Vagina (tissue), 2 donors: Measurements from ENCODE around the gene C1QTNF1. TPM values are rescaled to one million over a fixed set of nuclear protein-coding genes. Genes with fewer than 3 reads are reported as not detected.

Experiments used
- DNase-seq, 2 donors: peaks; one replicate each; pipeline ENCODE4 v3.0.0-alpha.2; 2017; ENCODE audit errors: extremely low spot score in 2 of 2
- H3K27ac ChIP-seq: fragments of 200-600 bp; sonication (generic); one replicate; pipeline ENCODE4 v1.5.1; 2019
- H3K27me3 ChIP-seq: fragments of 200-600 bp; sonication (generic); one replicate; pipeline ENCODE4 v1.5.1; 2019
- H3K36me3 ChIP-seq, 2 donors: fragments of 200-600 bp; sonication (generic); one replicate each; pipeline ENCODE4 v1.5.1; 2017 to 2019
- H3K4me1 ChIP-seq: fragments of 200-600 bp; sonication (generic); one replicate; pipeline ENCODE4 v1.5.1; 2019
- H3K4me3 ChIP-seq, 2 donors: fragments of 200-600 bp; sonication (generic); 1 replicate in 1 of 2; 2 replicates in 1 of 2; pipeline ENCODE4 v1.5.1; 2016 to 2019
- H3K9me3 ChIP-seq: fragments of 200-600 bp; sonication (generic); one replicate; pipeline ENCODE4 v1.5.1; 2019
- POLR2A ChIP-seq, 2 donors: fragments of 450-650 bp; IDR thresholded peaks; one replicate each; pipeline ENCODE4 v1.6.1; 2017; ENCODE audit warnings: antibody characterized with exemption in 2 of 2, mild to moderate bottlenecking in 2 of 2, moderate library complexity in 2 of 2
- POLR2AphosphoS5 ChIP-seq, 2 donors: sonication (generic); formaldehyde crosslinking; IDR thresholded peaks; one replicate each; pipeline ENCODE4 v1.9.0; 2017; ENCODE audit warnings: antibody characterized with exemption in 2 of 2, mild to moderate bottlenecking in 2 of 2, low read depth in 1 of 2; ENCODE audit not compliant: insufficient read depth in 1 of 2
- intact Hi-C: fragments of 100-400 bp; cut with DNase I; formaldehyde crosslinking; loops from one replicate; pipeline ENCODE4 v1.15.1; 2023
- total RNA-seq: library from RNA; depleted of rRNA; stranded (reverse); fragments of >200 nt; gene quantifications from one replicate; pipeline ENCODE4 v1.2.3, GENCODE V29; 2016
- TF ChIP-seq, protein P1 (sequence below), 3 experiments: fragments of 450-650 bp in 2 of 3; fragments of 200-600 bp in 1 of 3; sonication (generic) in 1 of 3; IDR thresholded peaks; one replicate each; pipeline ENCODE4 v1.5.1; 2017 to 2019; ENCODE audit warnings: antibody characterized with exemption in 3 of 3, mild to moderate bottlenecking in 2 of 3, moderate library complexity in 2 of 3

Gene C1QTNF1
- total RNA-seq, 1 donor from 2014 or later, result 30.7 TPM

DNA sequence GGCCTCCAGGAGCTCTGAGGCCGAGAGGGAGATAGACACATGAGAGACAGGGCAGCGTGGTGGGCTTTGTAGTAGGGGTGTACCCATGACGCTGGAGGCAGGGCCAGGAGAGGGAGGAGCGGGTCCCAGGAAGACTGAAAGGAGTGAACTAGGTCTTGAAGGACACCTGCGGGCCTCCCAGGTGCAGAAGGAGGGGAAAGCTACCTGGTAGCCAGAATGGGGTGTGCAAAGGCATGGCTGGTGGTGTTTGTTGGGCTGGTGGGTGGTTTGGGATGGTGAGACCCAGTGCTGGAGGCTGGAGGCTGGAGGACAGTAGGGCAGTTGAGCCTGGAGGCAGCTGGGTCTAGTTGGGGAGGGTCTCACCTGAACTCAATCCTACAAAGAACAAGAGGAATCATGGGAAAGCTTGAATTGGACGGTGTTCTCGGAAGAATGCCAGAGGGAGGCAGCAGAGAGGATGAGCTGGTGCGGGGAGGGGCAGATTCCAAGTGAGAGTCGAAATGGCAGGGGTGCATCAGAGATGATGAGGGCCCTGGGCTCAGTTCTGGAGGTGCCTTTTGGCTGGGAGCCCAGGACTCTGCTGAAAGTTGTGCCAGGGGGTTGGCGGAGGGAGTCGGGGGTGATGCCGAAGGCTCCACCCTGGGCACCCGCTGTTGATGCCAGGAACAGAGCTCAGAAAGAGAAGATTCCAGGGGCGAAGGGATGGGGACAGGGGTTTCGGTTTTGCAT, 21.2 kb downstream of the C1QTNF1 start:
- Histone ChIP-seq H3K9me3 (no peaks in the 10 kb centered on the region), H3K27me3 (no peaks in the 10 kb centered on the region), H3K4me3 (no peak overlapping the region), H3K36me3 (no peaks in the 10 kb centered on the region), H3K4me1 (peaks cover 20% of the 10 kb centered on the region), H3K27ac (peak overlapping the region; percentile 68)
- TF ChIP-seq, protein P1, sequence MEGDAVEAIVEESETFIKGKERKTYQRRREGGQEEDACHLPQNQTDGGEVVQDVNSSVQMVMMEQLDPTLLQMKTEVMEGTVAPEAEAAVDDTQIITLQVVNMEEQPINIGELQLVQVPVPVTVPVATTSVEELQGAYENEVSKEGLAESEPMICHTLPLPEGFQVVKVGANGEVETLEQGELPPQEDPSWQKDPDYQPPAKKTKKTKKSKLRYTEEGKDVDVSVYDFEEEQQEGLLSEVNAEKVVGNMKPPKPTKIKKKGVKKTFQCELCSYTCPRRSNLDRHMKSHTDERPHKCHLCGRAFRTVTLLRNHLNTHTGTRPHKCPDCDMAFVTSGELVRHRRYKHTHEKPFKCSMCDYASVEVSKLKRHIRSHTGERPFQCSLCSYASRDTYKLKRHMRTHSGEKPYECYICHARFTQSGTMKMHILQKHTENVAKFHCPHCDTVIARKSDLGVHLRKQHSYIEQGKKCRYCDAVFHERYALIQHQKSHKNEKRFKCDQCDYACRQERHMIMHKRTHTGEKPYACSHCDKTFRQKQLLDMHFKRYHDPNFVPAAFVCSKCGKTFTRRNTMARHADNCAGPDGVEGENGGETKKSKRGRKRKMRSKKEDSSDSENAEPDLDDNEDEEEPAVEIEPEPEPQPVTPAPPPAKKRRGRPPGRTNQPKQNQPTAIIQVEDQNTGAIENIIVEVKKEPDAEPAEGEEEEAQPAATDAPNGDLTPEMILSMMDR (IDR thresholded peaks at IDR 0.05), result no peak
- no peak for TF ChIP-seq POLR2A (IDR thresholded peaks at IDR 0.05)
- no peak for TF ChIP-seq POLR2AphosphoS5 (IDR thresholded peaks at IDR 0.05; ENCODE audit: insufficient read depth in 1 of 2, low read depth in 1 of 2)
- intact Hi-C loops, result loop anchor here (5.0 kb wide), 1 partner anchor 37 kb away; no protein-coding TSS in a partner anchor
- DNase-seq, result no peak

DNA sequence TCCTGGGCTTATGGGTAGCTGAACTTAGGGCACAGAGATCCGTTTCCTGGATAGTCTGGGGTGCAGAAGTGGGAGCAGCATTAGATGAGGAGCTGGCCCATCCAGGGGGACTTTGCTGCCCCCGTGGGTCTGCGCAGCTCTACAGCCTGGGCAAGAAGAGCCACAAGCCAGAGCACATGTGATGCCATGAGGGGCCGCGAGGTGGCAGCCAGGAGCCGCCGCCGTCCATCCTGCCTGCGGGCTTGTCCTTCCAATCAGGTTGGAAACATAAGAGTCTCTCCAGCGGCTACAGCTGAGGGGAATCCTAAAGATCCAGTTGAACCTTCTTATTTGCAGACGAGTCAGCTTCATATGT, 21.9 kb downstream of the C1QTNF1 start:
- TF ChIP-seq POLR2AphosphoS5 (IDR thresholded peaks at IDR 0.05; ENCODE audit: insufficient read depth in 1 of 2, low read depth in 1 of 2) (no peak), POLR2A (IDR thresholded peaks at IDR 0.05) (no peak)
- TF ChIP-seq, protein P1 (IDR thresholded peaks at IDR 0.05), result peak; percentile 68 to 83 (median 81)
- Histone ChIP-seq H3K36me3 (no peaks in the 10 kb centered on the region), H3K27ac (peak overlapping the region; percentile 68), H3K9me3 (no peaks in the 10 kb centered on the region), H3K4me1 (peaks cover 20% of the 10 kb centered on the region), H3K4me3 (no peak overlapping the region), H3K27me3 (no peaks in the 10 kb centered on the region)
- no peak for DNase-seq
- intact Hi-C loops, result loop anchor here (5.0 kb wide), 1 partner anchor 36 kb away; no protein-coding TSS in a partner anchor

DNA sequence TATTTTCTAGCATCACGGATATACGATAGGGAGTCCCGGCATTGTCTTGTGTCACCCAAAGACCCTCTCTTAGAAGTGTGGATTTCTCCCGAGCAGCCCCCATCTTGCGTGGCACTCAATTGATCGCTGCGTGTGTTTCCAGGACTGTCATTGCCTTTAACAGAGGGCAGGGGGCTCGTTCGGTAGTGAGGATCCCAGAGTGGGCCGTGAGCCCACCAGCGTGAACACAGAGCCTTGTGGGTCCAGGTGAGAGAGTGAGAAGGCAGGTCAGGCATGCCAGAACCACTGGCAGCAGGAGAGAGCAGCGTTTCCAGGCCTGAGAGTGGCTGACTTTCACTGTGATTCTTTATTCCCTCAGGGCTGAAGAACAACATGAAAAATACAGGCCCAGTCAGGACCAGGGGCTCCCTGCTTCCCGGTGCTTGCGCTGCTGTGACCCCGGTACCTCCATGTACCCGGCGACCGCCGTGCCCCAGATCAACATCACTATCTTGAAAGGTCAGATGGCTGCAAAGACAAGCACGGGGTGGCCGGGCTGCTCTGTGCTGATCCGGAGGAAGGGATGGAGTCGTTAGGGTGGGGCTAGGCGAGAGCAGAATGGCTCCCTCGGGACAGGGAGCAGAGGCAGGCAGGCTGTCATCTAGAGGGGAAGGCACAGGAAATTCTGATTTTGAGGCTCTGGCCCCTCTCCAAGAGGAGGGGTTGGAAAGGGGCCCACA, 22.4 kb downstream of the C1QTNF1 start:
- intact Hi-C loops, result loop anchor here (5.0 kb wide), 1 partner anchor 36 kb away; no protein-coding TSS in a partner anchor
- no peak overlapping the region for H3K4me3 ChIP-seq

DNA sequence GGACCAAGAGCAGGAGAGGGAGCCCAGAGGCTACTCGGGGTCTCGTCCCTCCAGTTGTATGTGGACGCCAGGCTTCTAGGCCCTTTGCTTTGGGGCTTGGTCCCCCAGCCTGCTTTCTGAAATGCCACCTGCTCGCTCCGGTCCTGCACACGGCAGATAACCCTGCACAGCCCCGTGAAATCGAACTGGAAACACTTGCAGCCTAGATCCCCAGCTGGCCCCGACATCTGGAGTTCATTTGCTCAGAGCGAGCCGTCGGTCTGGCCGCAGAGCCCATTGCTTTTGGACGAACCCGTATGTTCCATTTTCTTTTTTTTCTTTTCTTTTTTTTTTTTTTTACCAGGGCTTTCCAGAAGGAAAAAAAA, 22.9 kb downstream of the C1QTNF1 start:
- DNase-seq, result no peak
- Histone ChIP-seq H3K4me3 (no peak overlapping the region), H3K36me3 (no peaks in the 10 kb centered on the region), H3K9me3 (no peaks in the 10 kb centered on the region), H3K27me3 (no peaks in the 10 kb centered on the region), H3K4me1 (peaks cover 20% of the 10 kb centered on the region), H3K27ac (peak overlapping the region; percentile 68)
- intact Hi-C loops, result loop anchor here (5.0 kb wide), 1 partner anchor 35 kb away; no protein-coding TSS in a partner anchor
- TF ChIP-seq, protein P1 (IDR thresholded peaks at IDR 0.05), result no peak
- peak in 1 of 2 donors; percentile 20 for TF ChIP-seq POLR2AphosphoS5 (IDR thresholded peaks at IDR 0.05; ENCODE audit: insufficient read depth in 1 of 2, low read depth in 1 of 2)

More for the DNA sequence above, 22.4 kb downstream of the C1QTNF1 start:
- Histone ChIP-seq H3K36me3 (no peaks in the 10 kb centered on the region), H3K4me1 (peaks cover 20% of the 10 kb centered on the region), H3K27ac (peak overlapping the region; percentile 68), H3K9me3 (no peaks in the 10 kb centered on the region), H3K27me3 (no peaks in the 10 kb centered on the region)
- TF ChIP-seq, protein P1 (IDR thresholded peaks at IDR 0.05), result no peak
- TF ChIP-seq POLR2AphosphoS5 (IDR thresholded peaks at IDR 0.05; ENCODE audit: insufficient read depth in 1 of 2, low read depth in 1 of 2), result no peak
- TF ChIP-seq POLR2A (IDR thresholded peaks at IDR 0.05), result no peak
- DNase-seq, result no peak
